Measurements from ENCODE around the gene KISS1R.

GRCh38 chr19:960601-960938 is 43.4 kb downstream of the KISS1R start:
- TF ChIP-seq CTCF (IDR thresholded peaks at IDR 0.05) (no peak), POLR2A (IDR thresholded peaks at IDR 0.05) (no peak)
